Activated CD4-positive, alpha-beta T cell treated with anti-CD3 and anti-CD28 coated beads, Interleukin-2, amount 50 U/mL, for 24 hours (primary cell): ENCODE data around the gene PFDN1.

Experiments used
- DNase-seq, 2 donors: peaks; one replicate each; pipeline ENCODE4 v3.0.0-alpha.2; 2020; ENCODE audit warnings: low read depth in 1 of 2, low spot score in 1 of 2

The PFDN1 gene

DNA sequence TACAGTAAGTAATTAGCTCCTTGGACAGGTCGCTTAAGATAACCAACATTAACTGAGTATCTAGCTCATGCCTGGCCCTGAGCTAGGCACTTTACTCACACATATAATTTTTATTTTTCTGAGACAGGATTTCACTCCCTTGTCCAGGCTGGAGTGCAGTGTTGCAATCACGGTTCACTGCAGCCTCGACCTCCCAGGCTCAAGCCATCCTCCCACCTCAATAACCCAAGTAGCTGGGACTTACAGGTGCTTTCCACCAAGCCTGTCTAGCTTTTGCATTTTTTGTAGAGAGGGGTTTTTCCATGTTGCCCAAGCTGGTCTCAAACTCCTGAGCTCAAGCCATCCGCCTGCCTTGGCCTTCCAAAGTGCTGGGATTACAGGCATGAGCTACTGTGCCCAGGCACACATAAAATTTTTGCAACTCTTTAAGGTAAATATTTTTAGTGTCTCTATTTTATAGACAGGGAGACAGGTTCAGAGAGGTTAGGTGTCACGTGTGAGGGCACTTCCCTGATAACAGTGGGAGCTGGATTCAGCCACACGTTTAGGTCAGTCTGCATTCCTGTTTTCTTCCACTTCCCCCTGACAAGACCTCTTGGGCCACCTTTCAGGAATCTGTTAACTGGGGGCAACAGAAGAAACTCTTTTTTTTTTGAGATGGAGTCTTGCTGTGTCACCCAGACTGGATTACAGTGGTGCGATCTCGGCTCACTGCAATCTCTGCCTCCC lies 25.3 kb upstream of the PFDN1 start:
- no peak for DNase-seq

DNA sequence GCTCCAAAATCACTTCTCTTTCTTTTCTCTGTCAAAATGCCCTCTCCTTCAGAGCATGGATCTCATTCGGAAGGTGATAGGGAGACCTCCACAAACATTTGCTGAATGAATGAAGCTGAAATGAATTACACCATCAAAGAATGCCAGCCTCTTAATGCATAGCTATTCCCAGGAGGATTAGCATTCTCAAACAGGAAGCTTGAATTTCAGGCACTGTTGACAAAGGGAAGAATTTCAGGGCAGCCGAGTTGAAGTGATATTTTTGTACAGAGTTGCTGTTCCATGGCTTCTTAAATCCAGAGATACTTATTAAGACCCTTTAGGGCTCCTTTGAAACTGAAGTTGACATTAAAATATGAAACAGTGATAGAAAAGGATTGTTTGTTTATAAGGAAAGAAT lies 24.7 kb upstream of the PFDN1 start:
- DNase-seq = no peak

DNA sequence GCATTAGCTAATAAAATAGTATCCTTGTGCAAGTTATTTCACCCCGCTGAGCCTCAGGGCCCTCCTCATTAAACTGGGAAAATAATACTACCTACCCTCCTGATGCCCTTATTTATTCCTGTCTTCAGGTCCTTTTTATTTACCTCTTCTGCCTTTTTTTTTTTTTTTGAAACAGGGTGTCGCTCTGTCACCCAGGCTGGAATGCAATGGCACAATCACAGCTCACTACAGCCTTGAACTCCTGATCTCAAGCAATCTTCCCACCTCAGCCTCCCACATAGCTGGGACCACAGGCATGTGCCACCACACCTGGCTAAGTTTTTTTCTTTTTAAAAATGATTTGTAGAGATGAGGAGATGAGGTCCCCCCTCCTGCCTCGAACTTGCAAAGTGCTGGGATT lies 22.6 kb upstream of the PFDN1 start:
- DNase-seq = no peak

DNA sequence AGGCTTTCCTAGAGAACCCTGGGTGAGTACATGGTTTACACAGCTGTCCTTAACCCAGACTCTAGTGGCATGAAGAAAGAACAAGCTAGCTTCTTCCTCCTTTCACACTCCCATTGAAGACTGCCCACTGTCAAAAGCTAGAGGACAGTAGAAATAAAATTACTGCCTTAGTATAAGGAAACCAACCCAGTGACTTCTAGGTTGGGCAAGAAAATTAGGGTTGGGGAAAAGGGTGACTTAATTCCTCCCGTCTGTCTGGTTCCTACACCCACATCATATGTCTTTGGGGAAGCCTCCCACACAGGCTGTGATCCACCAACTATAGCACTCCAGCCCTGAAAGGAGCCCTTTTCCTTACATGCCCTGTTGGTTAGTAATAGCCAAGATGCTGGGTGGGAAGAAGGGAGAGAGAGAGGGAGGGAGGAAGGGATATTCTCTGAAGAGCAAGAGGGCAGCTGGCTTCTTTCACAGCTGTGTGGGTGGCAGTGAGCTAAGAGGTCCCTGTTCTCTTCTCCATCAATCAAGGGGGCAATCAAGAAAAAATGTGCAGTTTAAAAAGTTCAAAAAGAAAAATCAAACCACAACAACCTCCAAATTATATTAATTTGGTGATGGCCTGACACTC lies 21.8 kb upstream of the PFDN1 start:
- DNase-seq = no peak

DNA sequence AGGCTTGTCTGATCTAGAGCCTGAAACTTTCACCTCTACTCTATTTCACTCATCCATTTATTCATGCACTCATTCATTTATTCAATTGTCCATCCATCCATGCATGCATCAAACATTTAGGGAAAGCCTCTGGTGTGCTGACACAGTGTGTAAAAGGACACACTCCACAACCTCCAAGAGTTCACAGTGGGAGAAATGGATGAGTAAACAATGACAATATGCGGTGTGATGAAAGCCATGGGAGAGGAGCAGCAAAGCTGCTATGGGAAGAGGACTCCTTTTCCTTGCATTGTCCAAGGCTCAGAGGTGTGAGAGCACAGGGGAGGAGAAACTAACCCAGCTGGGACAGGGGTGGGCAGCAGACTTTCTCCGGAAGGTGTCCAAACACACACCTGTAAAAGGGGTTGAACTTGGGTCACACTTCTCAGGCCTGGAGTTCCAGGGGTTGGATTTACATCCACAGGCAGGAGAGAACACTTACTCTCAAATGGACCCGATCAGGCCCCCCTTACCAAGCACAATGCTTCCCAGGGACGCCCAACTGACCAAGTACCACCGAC lies 21.2 kb upstream of the PFDN1 start:
- DNase-seq = no peak

- DNase-seq = no peak
Measured at GRCh38 chr5:140322751-140323731, 20.1 kb upstream of the PFDN1 start.

GRCh38 chr5:140321796-140322195 lies 18.9 kb upstream of the PFDN1 start:
- DNase-seq = no peak

- no peak for DNase-seq
Measured at GRCh38 chr5:140319833-140320232, 16.9 kb upstream of the PFDN1 start.

DNA sequence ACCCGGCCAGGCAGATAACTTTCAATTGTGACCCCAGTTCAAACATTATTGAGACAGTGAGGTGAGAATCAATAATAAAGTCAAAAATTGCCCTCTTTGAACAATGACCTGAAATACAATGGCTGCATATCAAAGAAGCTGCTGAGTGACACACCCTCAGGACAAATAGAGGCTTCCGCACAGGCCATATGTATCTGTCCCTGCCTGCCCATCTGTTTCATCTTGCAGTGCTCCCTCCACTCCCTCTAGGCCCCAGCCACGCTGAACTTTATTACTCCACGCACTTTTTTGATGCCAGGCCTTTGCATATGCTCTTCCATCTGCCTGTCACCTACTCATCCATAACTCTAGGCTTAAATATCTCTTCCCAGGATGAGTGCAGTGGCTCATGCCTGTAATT lies 15.9 kb upstream of the PFDN1 start:
- no peak for DNase-seq

DNA sequence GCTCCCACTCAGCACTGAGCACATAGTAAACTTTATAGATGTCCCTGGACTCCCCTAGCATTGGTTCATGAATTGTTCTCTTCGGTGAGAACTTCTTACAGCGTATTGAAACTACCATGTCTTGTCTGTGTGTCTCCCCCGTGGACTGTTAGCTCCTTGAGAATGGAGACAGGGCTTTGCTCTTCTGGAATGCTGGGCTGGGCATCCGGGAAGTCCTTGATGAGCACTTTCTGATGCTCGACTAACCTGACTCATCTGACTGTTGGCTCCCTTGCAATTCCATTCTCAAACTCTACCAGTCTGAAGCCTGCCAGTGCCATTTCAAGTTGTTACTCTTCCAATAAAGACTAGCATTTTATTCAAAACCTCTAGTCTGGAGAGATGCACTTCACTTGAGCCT lies 15.0 kb upstream of the PFDN1 start:
- DNase-seq = no peak

DNA sequence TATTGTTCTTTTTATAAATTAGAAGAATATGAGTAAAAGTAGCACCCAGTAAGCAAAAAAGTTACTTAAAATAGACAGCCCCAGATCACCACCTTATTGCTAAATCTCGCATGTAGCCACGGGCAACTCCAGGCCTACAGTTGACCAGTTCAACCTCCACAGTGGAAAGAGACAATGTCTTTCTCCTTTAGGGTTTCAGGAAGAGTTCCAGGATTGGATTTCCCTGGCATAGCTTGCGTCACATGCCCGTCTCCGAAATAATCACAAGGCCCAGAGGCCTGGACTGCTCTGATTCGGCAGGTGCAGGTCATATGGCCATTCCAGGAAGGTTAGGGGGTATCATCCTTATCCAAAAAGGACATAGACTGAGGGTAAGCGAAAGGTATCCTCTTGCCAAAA lies 9.9 kb upstream of the PFDN1 start:
- DNase-seq = no peak

DNA sequence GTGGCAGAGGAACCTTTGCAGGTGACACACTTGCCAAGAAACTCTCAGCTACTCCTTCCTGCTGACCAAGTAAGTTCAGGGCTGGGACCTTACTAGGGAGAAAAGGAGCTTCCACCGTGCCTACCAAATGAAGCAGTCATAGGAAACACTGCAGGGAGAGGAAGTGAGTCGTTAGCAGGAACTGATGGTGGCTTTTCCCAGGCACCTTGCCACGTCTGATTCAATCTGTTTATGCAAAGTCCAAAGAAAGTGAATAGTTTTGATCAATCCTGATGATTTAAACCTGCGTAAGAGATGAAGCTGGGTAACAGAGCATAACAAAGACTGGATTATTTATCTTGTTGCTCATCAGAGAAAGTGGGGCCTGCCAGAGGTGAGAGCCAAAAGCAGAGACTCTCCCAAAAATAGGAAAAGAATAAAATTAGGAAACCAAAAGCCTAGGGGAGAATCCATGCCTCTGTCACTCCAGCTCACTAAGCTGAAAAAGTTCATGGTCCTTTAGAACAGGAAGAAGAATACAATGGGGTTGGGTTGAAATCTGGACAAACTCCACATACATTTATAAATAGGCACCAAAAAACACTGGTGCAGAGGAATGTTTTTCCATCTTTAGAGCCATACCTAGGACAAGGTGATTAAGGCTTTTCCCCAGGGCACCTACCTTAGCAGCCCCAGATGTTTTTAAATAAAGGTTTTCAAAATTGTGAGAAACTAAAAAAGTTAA lies 9.3 kb upstream of the PFDN1 start:
- no peak for DNase-seq

DNA sequence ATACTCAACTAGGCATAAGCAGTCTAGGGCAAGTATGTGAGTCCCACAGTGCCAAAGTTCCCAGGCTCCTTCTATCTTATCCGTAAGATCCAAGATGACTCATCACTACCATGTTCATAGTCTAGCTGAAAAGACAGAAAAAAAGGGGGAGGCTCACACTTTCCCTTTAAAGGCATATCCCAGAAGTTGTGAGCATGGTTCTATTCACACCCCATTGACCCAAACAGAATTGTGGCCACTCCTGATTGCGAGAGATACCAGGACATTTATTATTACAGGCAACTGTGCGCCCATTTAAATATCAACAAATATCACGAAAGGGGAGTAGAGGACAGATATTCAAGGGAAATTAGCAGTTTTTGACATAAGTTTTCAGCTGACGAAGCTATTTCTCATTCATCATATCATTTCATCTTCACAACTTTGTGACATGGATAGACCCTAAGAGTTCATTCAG lies 8.1 kb upstream of the PFDN1 start:
- no peak for DNase-seq

GRCh38 chr5:140310434-140310833 lies 7.5 kb upstream of the PFDN1 start:
- DNase-seq = no peak

GRCh38 chr5:140309706-140310249 lies 6.9 kb upstream of the PFDN1 start:
- DNase-seq = no peak

GRCh38 chr5:140305471-140305870 lies 2.6 kb upstream of the PFDN1 start:
- DNase-seq = no peak

- DNase-seq = no peak
Measured at GRCh38 chr5:140303966-140304365, 1.1 kb upstream of the PFDN1 start.

DNA sequence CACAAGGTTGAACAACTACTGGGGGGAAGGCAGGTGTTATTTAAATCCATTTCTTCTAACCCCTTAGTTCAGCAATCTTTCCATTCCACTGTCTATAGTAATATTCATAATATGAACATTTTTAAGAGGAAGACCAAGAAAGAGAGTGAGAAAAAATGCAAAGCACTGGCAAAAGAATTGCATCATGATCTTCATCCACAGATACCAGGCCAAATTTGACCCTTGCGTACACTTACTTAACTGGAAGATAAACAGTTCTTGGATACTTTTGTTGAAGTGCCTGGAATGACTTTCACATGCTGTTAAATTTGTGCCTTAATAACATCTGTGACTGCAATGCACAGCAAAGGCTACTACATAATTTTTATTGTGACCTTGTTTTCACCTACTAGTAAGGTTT lies 1.8 kb downstream of the PFDN1 start:
- no peak for DNase-seq

DNA sequence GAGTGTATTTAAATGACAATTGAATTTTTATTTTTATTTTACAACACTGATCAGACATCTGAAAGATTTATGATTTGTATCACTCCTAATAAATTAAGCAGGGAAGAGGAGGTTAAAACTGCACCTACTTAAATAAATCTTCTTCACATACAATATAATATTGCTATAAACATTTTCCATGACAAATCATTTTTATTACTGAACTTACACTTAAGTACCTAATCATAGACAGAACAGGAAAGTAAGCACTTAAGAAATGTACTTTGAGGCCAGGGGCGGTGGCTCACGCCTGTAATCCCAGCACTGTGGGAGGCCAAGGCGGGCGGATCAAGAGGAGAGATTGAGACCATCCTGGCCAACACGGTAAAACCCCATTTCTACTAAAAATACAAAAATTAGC lies 3.8 kb downstream of the PFDN1 start:
- DNase-seq = no peak

DNA sequence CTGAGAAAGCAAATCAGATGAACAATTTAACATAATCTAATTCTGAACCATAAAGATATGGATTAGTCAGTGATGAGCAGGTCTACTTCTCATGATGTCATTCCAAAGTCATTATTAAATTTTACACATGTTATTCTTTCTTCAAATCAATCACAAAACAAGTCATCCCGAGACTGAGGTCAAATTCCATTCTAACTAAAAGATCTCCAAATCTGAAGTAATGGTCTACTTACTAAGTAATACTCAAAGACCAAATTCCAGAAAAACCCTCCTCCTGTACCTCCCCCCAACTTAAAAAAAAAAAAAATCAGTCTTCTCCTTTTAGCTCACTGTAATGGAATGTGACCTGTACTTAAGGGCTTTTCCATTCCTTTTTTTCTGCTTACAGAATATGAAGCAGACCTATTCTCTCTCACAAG lies 4.7 kb downstream of the PFDN1 start:
- no peak for DNase-seq

DNA sequence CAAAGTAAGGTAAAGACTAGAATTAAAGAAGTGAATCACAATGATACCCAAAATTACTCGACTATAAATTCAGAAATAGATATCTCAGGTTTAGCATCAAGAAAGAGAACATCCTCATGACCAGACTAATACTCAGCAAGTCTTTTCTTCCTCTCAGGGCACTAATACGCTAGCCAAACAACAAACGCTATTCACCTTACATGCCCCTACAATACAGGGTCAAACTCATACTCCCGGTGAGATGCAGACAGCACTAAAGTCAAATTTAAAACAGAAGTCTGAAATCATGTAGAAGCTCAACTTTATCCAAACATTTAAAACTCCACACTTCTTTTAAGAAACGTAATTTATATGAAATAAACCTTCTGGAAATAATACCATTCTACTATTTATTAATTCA lies 5.6 kb downstream of the PFDN1 start:
- no peak for DNase-seq
